HepG2 (cell line): ENCODE data around the gene BCDIN3D. TPM values are rescaled to one million over a fixed set of nuclear protein-coding genes. Genes with fewer than 3 reads are reported as not detected.
A peak's percentile ranks its signal among the peaks of the same experiment; 100 is the strongest.

ENCODE experiments used
- BCLAF1 ChIP-seq: fragments of 450-650 bp; IDR thresholded peaks from 2 replicates; pipeline ENCODE4 v1.6.1; 2017; ENCODE audit warnings: mild to moderate bottlenecking
- BHLHE40 ChIP-seq: IDR thresholded peaks from 2 replicates; pipeline ENCODE4 v1.6.1; 2011; ENCODE audit warnings: low read length, improper control_type of control experiment
- EP300 ChIP-seq, 3 experiments: sonication (generic) in 1 of 3; formaldehyde crosslinking in 1 of 3; IDR thresholded peaks; 2 replicates each; pipeline versions ENCODE4 v1.5.1 to v1.6.1; 2011 to 2020; ENCODE audit warnings: low read depth in 2 of 3, low read length in 2 of 3, borderline replicate concordance in 1 of 3, improper control_type of control experiment in 1 of 3, mild to moderate bottlenecking in 1 of 3, missing genetic modification reagents in 1 of 3, moderate library complexity in 1 of 3
- FOSL2 ChIP-seq: sonication (generic); formaldehyde crosslinking; IDR thresholded peaks from 2 replicates; pipeline ENCODE4 v1.4.0; 2020; ENCODE audit warnings: missing genetic modification reagents
- GABPB1 ChIP-seq: IDR thresholded peaks from 2 replicates; pipeline ENCODE4 v1.6.1; 2016; ENCODE audit warnings: mild to moderate bottlenecking, missing genetic modification reagents, moderate library complexity, missing compliant biosample characterization
- GATAD2A ChIP-seq: IDR thresholded peaks from 2 replicates; pipeline ENCODE4 v1.6.1; 2016
- GFI1 ChIP-seq: sonication (generic); formaldehyde crosslinking; IDR thresholded peaks from 2 replicates; pipeline ENCODE4 v1.5.0; 2020; ENCODE audit warnings: missing genetic modification reagents, mild to moderate bottlenecking, borderline replicate concordance
- ISX ChIP-seq: sonication (generic); formaldehyde crosslinking; conservative IDR thresholded peaks from 2 replicates; pipeline ENCODE4 v1.5.0; 2020; ENCODE audit warnings: missing genetic modification reagents
- KMT2B ChIP-seq: IDR thresholded peaks from 2 replicates; pipeline ENCODE4 v1.6.1; 2016; ENCODE audit warnings: missing genetic modification reagents, missing compliant biosample characterization
- MIER3 ChIP-seq: IDR thresholded peaks from 2 replicates; pipeline ENCODE4 v1.6.1; 2016; ENCODE audit warnings: missing compliant biosample characterization, borderline replicate concordance
- NCOA2 ChIP-seq: sonication (generic); formaldehyde crosslinking; IDR thresholded peaks from 2 replicates; pipeline ENCODE4 v1.8.0; 2022; ENCODE audit warnings: inconsistent platforms
- STAG1 ChIP-seq: sonication (generic); formaldehyde crosslinking; IDR thresholded peaks from 2 replicates; pipeline ENCODE4 v1.4.0; 2020; ENCODE audit warnings: missing genetic modification reagents
- TFAP4 ChIP-seq: sonication (generic); IDR thresholded peaks from 2 replicates; pipeline ENCODE4 v1.6.1; 2016; ENCODE audit warnings: low read depth, borderline replicate concordance
- ZBTB42 ChIP-seq: sonication (generic); formaldehyde crosslinking; IDR thresholded peaks from 2 replicates; pipeline ENCODE4 v1.5.0; 2020; ENCODE audit warnings: mild to moderate bottlenecking, missing genetic modification reagents
- ZC3H13 ChIP-seq: sonication (generic); formaldehyde crosslinking; IDR thresholded peaks from 2 replicates; pipeline ENCODE4 v1.8.1; 2023; ENCODE audit warnings: mild to moderate bottlenecking, missing genetic modification reagents, moderate library complexity
- ZMAT3 ChIP-seq: sonication (generic); formaldehyde crosslinking; conservative IDR thresholded peaks from 2 replicates; pipeline ENCODE4 v1.7.0; 2021; ENCODE audit warnings: missing genetic modification reagents
- ZNF337 ChIP-seq: sonication (generic); formaldehyde crosslinking; IDR thresholded peaks from 2 replicates; pipeline ENCODE4 v1.5.1; 2020; ENCODE audit warnings: missing genetic modification reagents, low read depth, mild to moderate bottlenecking, borderline replicate concordance
- ZNF615 ChIP-seq: sonication (generic); formaldehyde crosslinking; IDR thresholded peaks from 2 replicates; pipeline ENCODE4 v1.5.0; 2020; ENCODE audit warnings: mild to moderate bottlenecking, missing genetic modification reagents, borderline replicate concordance
- ZNF616 ChIP-seq: sonication (generic); formaldehyde crosslinking; IDR thresholded peaks from 2 replicates; pipeline ENCODE4 v1.5.0; 2020; ENCODE audit warnings: low read depth, mild to moderate bottlenecking, missing genetic modification reagents
- ZNF720 ChIP-seq: sonication (generic); formaldehyde crosslinking; IDR thresholded peaks from 2 replicates; pipeline ENCODE4 v1.4.0; 2020; ENCODE audit warnings: missing genetic modification reagents
- polyA plus RNA-seq, 8 experiments: library from polyadenylated mRNA; depleted of rRNA in 3 of 8; stranded (reverse) in 7 of 8; unstranded in 1 of 8; fragments of >200 nt; fragmentation: Illumina TruSeq in 4 of 8; extraction: Trizol in 4 of 8; gene quantifications; 2 replicates each; pipeline versions ENCODE4 v1.2.1 to v1.2.3, GENCODE V29; 2011 to 2016; ENCODE audit warnings: low read depth in 4 of 8, missing spikeins in 1 of 8, mixed read lengths in 1 of 8; ENCODE audit not compliant: insufficient read depth in 1 of 8
- total RNA-seq, 5 experiments: library from RNA; depleted of rRNA; stranded (reverse); fragments of >200 nt; fragmentation: Illumina TruSeq; extraction: Trizol; gene quantifications; 2 replicates each; pipeline ENCODE4 v1.2.3, GENCODE V29; 2016; ENCODE audit warnings: low read depth in 1 of 5
- TF ChIP-seq, protein P1 (sequence below): sonication (generic); formaldehyde crosslinking; IDR thresholded peaks from 2 replicates; pipeline ENCODE4 v1.4.0; 2020; ENCODE audit warnings: missing genetic modification reagents
- TF ChIP-seq, protein P2 (sequence below): sonication (generic); formaldehyde crosslinking; IDR thresholded peaks from 2 replicates; pipeline ENCODE4 v1.4.0; 2020; ENCODE audit warnings: missing genetic modification reagents

The BCDIN3D gene
- total and polyA plus RNA-seq, 2 of the 13 experiments (the other 11 are each of a cell fraction or from before 2014, with no cell fraction given) = 2.2 to 2.5 TPM

DNA sequence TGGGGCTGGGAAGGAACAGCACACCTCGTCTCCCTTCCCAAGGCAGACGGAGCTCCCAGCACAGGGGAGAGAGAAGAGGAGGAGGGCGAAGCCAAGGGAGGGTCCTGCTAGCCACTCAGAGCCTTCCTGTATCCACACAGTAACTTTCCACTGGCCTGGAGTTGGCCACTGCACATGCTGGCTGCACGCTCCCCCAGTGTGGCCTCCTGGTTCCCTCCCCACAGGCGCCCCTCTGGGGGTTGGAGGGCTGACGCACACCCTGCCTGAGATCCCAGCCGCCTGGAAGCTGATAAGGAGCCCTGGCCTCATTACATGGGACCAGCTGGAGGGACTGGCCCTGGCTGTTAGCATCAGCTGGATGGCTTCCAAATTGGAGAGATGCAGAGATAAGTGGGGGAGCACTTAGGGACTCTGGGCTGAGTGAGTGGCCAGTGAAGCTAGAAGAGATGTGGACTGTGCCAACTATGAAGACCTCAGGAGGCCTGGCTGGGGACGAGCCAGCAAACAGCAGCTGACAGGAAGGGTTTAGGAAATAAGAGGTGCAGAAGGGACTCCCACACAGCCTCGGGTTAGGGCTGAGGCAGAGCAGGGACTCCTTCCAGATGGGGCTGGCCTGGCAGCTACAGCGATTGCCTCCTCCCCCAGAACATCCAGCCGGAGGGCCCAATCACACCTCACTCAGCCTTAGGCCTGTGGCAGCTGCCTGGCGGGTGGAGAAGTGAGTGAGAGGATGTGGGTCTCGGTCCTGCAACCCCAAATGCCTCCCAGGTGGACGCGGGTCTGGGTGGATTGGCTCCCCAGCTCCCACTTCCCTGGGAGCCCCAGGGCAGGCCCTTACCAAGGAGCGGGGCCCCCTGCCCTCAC is 26.3 kb upstream of the BCDIN3D start (continued):
- TF ChIP-seq ZNF337 (no peak), ZMAT3 (no peak), TFAP4 (peak; percentile 47; the same call in 1 of the 2 replicates), MIER3 (CRISPR knock-in tag) (no peak), FOSL2 (peak; percentile 65), BHLHE40 (0 out of 2 replicates have a peak, but pooled peaks have one; percentile 39), BCLAF1 (no peak), GABPB1 (peak; percentile 20; the same call in 1 of the 2 replicates), ZNF720 (no peak), ZC3H13 (CRISPR knock-in tag) (no peak), ZNF616 (no peak), EP300 (IDR thresholded peaks at IDR 0.05; ENCODE audit: low read depth in 2 of 2, low read length in 2 of 2) (peak in 1 of 2 experiments; percentile 66; a peak in 1 of 4 replicates), EP300 (CRISPR knock-in tag; IDR thresholded peaks at IDR 0.05; ENCODE audit: borderline replicate concordance) (no peak), GATAD2A (CRISPR knock-in tag) (peak; percentile 55), KMT2B (CRISPR knock-in tag) (no peak), ZBTB42 (CRISPR knock-in tag) (no peak), GFI1 (CRISPR knock-in tag) (no peak), ISX (CRISPR knock-in tag) (no peak), NCOA2 (CRISPR knock-in tag) (0 out of 2 replicates have a peak, but pooled peaks have one; percentile 15), STAG1 (CRISPR knock-in tag) (no peak), ZNF615 (CRISPR knock-in tag) (no peak)
- TF ChIP-seq, protein P1, sequence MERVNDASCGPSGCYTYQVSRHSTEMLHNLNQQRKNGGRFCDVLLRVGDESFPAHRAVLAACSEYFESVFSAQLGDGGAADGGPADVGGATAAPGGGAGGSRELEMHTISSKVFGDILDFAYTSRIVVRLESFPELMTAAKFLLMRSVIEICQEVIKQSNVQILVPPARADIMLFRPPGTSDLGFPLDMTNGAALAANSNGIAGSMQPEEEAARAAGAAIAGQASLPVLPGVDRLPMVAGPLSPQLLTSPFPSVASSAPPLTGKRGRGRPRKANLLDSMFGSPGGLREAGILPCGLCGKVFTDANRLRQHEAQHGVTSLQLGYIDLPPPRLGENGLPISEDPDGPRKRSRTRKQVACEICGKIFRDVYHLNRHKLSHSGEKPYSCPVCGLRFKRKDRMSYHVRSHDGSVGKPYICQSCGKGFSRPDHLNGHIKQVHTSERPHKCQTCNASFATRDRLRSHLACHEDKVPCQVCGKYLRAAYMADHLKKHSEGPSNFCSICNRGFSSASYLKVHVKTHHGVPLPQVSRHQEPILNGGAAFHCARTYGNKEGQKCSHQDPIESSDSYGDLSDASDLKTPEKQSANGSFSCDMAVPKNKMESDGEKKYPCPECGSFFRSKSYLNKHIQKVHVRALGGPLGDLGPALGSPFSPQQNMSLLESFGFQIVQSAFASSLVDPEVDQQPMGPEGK = peak; percentile 70
- TF ChIP-seq, protein P2, sequence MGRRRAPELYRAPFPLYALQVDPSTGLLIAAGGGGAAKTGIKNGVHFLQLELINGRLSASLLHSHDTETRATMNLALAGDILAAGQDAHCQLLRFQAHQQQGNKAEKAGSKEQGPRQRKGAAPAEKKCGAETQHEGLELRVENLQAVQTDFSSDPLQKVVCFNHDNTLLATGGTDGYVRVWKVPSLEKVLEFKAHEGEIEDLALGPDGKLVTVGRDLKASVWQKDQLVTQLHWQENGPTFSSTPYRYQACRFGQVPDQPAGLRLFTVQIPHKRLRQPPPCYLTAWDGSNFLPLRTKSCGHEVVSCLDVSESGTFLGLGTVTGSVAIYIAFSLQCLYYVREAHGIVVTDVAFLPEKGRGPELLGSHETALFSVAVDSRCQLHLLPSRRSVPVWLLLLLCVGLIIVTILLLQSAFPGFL = no peak
